ENCODE measurements around the gene ANKS1B.
A peak's percentile ranks its signal among the peaks of the same experiment; 100 is the strongest.

The ANKS1B gene

GRCh38 chr12:98730412-98730811, 1254.3 kb downstream of the ANKS1B start:
- no peak for DNase-seq (ENCODE audit: low read depth in 2 of 2)

GRCh38 chr12:98727196-98727595, 1257.5 kb downstream of the ANKS1B start:
- no peak for DNase-seq (ENCODE audit: low read depth in 2 of 2)

GRCh38 chr12:98725476-98726247, 1259.1 kb downstream of the ANKS1B start:
- DNase-seq (ENCODE audit: low read depth in 2 of 2): peak in 1 of 2 experiments; percentile 48

GRCh38 chr12:98724384-98725155, 1260.2 kb downstream of the ANKS1B start:
- DNase-seq (ENCODE audit: low read depth in 2 of 2): no peak

GRCh38 chr12:98721204-98721702, 1263.5 kb downstream of the ANKS1B start:
- DNase-seq (ENCODE audit: low read depth in 2 of 2): no peak

GRCh38 chr12:98719515-98720504, 1264.9 kb downstream of the ANKS1B start:
- no peak for DNase-seq (ENCODE audit: low read depth in 2 of 2)

GRCh38 chr12:98714426-98714825, 1270.3 kb downstream of the ANKS1B start:
- no peak for DNase-seq (ENCODE audit: low read depth in 2 of 2)

GRCh38 chr12:98709022-98709421, 1275.7 kb downstream of the ANKS1B start:
- no peak for DNase-seq (ENCODE audit: low read depth in 2 of 2)

GRCh38 chr12:98701166-98701565, 1283.6 kb downstream of the ANKS1B start:
- DNase-seq (ENCODE audit: low read depth in 2 of 2): no peak

- DNase-seq (ENCODE audit: low read depth in 2 of 2): no peak
Measured at GRCh38 chr12:98699586-98699985, 1285.2 kb downstream of the ANKS1B start.

- peak; percentile 2 to 35 for DNase-seq (ENCODE audit: low read depth in 2 of 2)
Measured at GRCh38 chr12:98698603-98699463, 1285.9 kb downstream of the ANKS1B start.

GRCh38 chr12:98697209-98697608, 1287.5 kb downstream of the ANKS1B start:
- no peak for DNase-seq (ENCODE audit: low read depth in 2 of 2)

GRCh38 chr12:98696036-98696646, 1288.6 kb downstream of the ANKS1B start:
- no peak for DNase-seq (ENCODE audit: low read depth in 2 of 2)

- no peak for DNase-seq (ENCODE audit: low read depth in 2 of 2)
Measured at GRCh38 chr12:98691351-98691750, 1293.4 kb downstream of the ANKS1B start.

GRCh38 chr12:98686603-98687002, 1298.1 kb downstream of the ANKS1B start:
- DNase-seq (ENCODE audit: low read depth in 2 of 2): no peak
